SK-N-SH (cell line): ENCODE results near the gene CYP2S1. TPM values are rescaled to one million over a fixed set of nuclear protein-coding genes. Genes with fewer than 3 reads are reported as not detected.

Experiments used
- CTCF ChIA-PET: fragments of 300-600, 350-600 bp; formaldehyde crosslinking; extraction: SDS; loops from one replicate; lab custom pipeline; 2021; lab: Yijun Ruan, JAX
- POLR2A ChIA-PET: fragments of 350-600 bp; sonication (Branson Sonifier 250); formaldehyde crosslinking; extraction: SDS; loops from one replicate; lab custom pipeline; 2020; ENCODE audit warnings: antibody characterized with exemption, inconsistent platforms; lab: Yijun Ruan, JAX
- DNase-seq: peaks from one replicate; pipeline ENCODE4 v3.0.0; 2012
- H2AFZ ChIP-seq: fragments of 200-600 bp; sonication (generic); 2 replicates; pipeline ENCODE4 v1.8.1; 2016; ENCODE audit warnings: antibody characterized with exemption, mild to moderate bottlenecking, low read depth
- H3F3A ChIP-seq: fragments of 200-600 bp; sonication (generic); replicated peaks from 2 replicates; pipeline ENCODE3; 2016; ENCODE audit warnings: antibody characterized with exemption, mild to moderate bottlenecking; ENCODE audit not compliant: insufficient read depth
- H3K27ac ChIP-seq, 2 experiments: fragments of 200-500 bp in 1 of 2; fragments of 200-600 bp in 1 of 2; sonication (Bioruptor generic) in 1 of 2; sonication (generic), shearing (Covaris generic) in 1 of 2; 2 replicates each; pipeline versions ENCODE4 v1.5.1 to v1.6.1; 2014 to 2016; ENCODE audit warnings: low read depth in 2 of 2, inconsistent platforms in 1 of 2, low read length in 1 of 2, mild to moderate bottlenecking in 1 of 2, mixed read lengths in 1 of 2
- H3K27me3 ChIP-seq: fragments of 200-600 bp; sonication (generic), shearing (Covaris generic); 2 replicates; pipeline ENCODE4 v1.6.1; 2016; ENCODE audit warnings: mixed run types; ENCODE audit not compliant: insufficient read depth
- H3K36me3 ChIP-seq, 2 experiments: fragments of 200-500 bp in 1 of 2; fragments of 200-600 bp in 1 of 2; sonication (Bioruptor generic) in 1 of 2; sonication (generic) in 1 of 2; replicated peaks in 1 of 2; 2 replicates each; pipeline versions ENCODE3 to v1.5.1; 2014 to 2016; ENCODE audit warnings: low read length in 1 of 2, mild to moderate bottlenecking in 1 of 2; ENCODE audit not compliant: insufficient read depth in 2 of 2, control insufficient read depth in 1 of 2
- H3K4me1 ChIP-seq, 2 experiments: fragments of 200-500 bp in 1 of 2; fragments of 200-600 bp in 1 of 2; sonication (Bioruptor generic) in 1 of 2; sonication (generic), shearing (Covaris generic) in 1 of 2; 2 replicates each; pipeline versions ENCODE4 v1.5.1 to v1.6.1; 2014 to 2016; ENCODE audit warnings: low read depth in 1 of 2, low read length in 1 of 2, mixed run types in 1 of 2; ENCODE audit not compliant: insufficient read depth in 2 of 2, control insufficient read depth in 1 of 2
- H3K4me2 ChIP-seq: fragments of 200-600 bp; sonication (generic), shearing (Covaris generic); 2 replicates; pipeline ENCODE4 v1.6.1; 2017; ENCODE audit warnings: mixed run types
- H3K4me3 ChIP-seq, 2 experiments: fragments of 200-500 bp in 1 of 2; fragments of 200-600 bp in 1 of 2; sonication (Bioruptor generic) in 1 of 2; sonication (generic), shearing (Covaris generic) in 1 of 2; 2 replicates each; pipeline versions ENCODE4 v1.5.1 to v1.8.1; 2014 to 2016; ENCODE audit warnings: low read depth in 2 of 2, inconsistent platforms in 1 of 2, low read length in 1 of 2, mild to moderate bottlenecking in 1 of 2, mixed read lengths in 1 of 2, moderate library complexity in 1 of 2
- H3K79me2 ChIP-seq: fragments of 200-600 bp; sonication (generic); 2 replicates; pipeline ENCODE4 v1.8.1; 2017; ENCODE audit warnings: mild to moderate bottlenecking; ENCODE audit not compliant: insufficient read depth
- H3K9ac ChIP-seq: fragments of 200-600 bp; sonication (generic); 2 replicates; pipeline ENCODE4 v1.6.1; 2017; ENCODE audit warnings: mixed run types
- H3K9me2 ChIP-seq: fragments of 200-600 bp; sonication (generic); 2 replicates; pipeline ENCODE4 v1.6.1; 2017; ENCODE audit warnings: mixed run types
- H3K9me3 ChIP-seq: fragments of 200-600 bp; sonication (generic); 2 replicates; pipeline ENCODE4 v1.6.1; 2017; ENCODE audit warnings: mixed run types, mild to moderate bottlenecking, moderate library complexity
- H4K20me1 ChIP-seq: fragments of 200-600 bp; sonication (generic); 2 replicates; pipeline ENCODE4 v1.6.1; 2017; ENCODE audit warnings: mild to moderate bottlenecking, mixed run types; ENCODE audit not compliant: insufficient read depth
- CHD2 ChIP-seq: fragments of 150-350 bp; IDR thresholded peaks from 2 replicates; pipeline ENCODE4 v1.6.1; 2018; ENCODE audit warnings: low read length; ENCODE audit not compliant: partially characterized antibody
- CTCF ChIP-seq: fragments of 200-600 bp; sonication (generic); IDR thresholded peaks from 2 replicates; pipeline ENCODE4 v1.6.1; 2017; ENCODE audit warnings: antibody characterized with exemption, mild to moderate bottlenecking, moderate library complexity
- EP300 ChIP-seq, 2 experiments: IDR thresholded peaks; 2 replicates each; pipeline versions ENCODE4 v1.4.0 to v1.6.1; 2012; ENCODE audit warnings: borderline replicate concordance in 1 of 2, low read depth in 1 of 2, low read length in 1 of 2
- FOXM1 ChIP-seq: IDR thresholded peaks from 2 replicates; pipeline ENCODE4 v1.4.0; 2012; ENCODE audit warnings: low read depth, mild to moderate bottlenecking
- GABPA ChIP-seq: IDR thresholded peaks from 2 replicates; pipeline ENCODE4 v1.4.0; 2012; ENCODE audit warnings: low read depth, mild to moderate bottlenecking
- GATA2 ChIP-seq: sonication (generic); formaldehyde crosslinking; IDR thresholded peaks from 2 replicates; pipeline ENCODE4 v1.5.0; 2020; ENCODE audit warnings: mild to moderate bottlenecking, missing genetic modification reagents
- IRF3 ChIP-seq: fragments of 150-350 bp; IDR thresholded peaks from 2 replicates; pipeline ENCODE4 v1.6.1; 2016; ENCODE audit warnings: mild to moderate bottlenecking, low read depth, low read length
- JUND ChIP-seq: IDR thresholded peaks from 2 replicates; pipeline ENCODE4 v1.4.0; 2012
- MAX ChIP-seq: IDR thresholded peaks from 2 replicates; pipeline ENCODE4 v1.4.0; 2012; ENCODE audit warnings: low read depth
- NRF1 ChIP-seq: IDR thresholded peaks from 2 replicates; pipeline ENCODE4 v1.6.1; 2012; ENCODE audit warnings: low read depth, mild to moderate bottlenecking, low read length
- POLR2AphosphoS5 ChIP-seq: IDR thresholded peaks from 2 replicates; pipeline ENCODE4 v1.6.1; 2012; ENCODE audit warnings: low read depth, low read length
- RCOR1 ChIP-seq: fragments of 150-350 bp; IDR thresholded peaks from 2 replicates; pipeline ENCODE4 v1.6.1; 2017; ENCODE audit warnings: antibody characterized with exemption, low read length
- RXRA ChIP-seq: IDR thresholded peaks from 2 replicates; pipeline ENCODE4 v1.4.0; 2012; ENCODE audit warnings: low read depth, mild to moderate bottlenecking, borderline replicate concordance
- SMC3 ChIP-seq: IDR thresholded peaks from 2 replicates; pipeline ENCODE4 v1.6.1; 2012; ENCODE audit warnings: low read depth, low read length, improper control_type of control experiment
- TAF1 ChIP-seq: IDR thresholded peaks from 2 replicates; pipeline ENCODE4 v1.6.1; 2012; ENCODE audit warnings: low read depth, mild to moderate bottlenecking, low read length, moderate library complexity, borderline replicate concordance
- USF1 ChIP-seq: IDR thresholded peaks from 2 replicates; pipeline ENCODE4 v1.4.0; 2012; ENCODE audit warnings: low read depth, borderline replicate concordance
- USF2 ChIP-seq: fragments of 150-350 bp; IDR thresholded peaks from 2 replicates; pipeline ENCODE4 v1.6.1; 2017; ENCODE audit warnings: antibody characterized with exemption, low read length, low read depth, borderline replicate concordance
- ZBTB33 ChIP-seq: IDR thresholded peaks from 2 replicates; pipeline ENCODE4 v1.4.0; 2012; ENCODE audit warnings: low read depth, borderline replicate concordance
- WGBS: methylation state at CpG from one replicate; pipeline ENCODE4 v1.1.6; 2017; ENCODE audit warnings: low lambda C conversion rate; 5-methylcytosine and 5-hydroxymethylcytosine counted together
- polyA plus RNA-seq, 3 experiments: library from polyadenylated mRNA; depleted of rRNA; stranded (reverse); fragments of >200 nt; gene quantifications; 2 replicates each; pipeline ENCODE4 v1.2.3, GENCODE V29; 2012

Gene CYP2S1
- polyA plus RNA-seq, 1 of the 3 experiments (the other 2 are of a cell fraction): 0.67 TPM

GRCh38 chr19:41218615-41219507 is 25.8 kb downstream of the CYP2S1 start, which contains the start of gene AXL (continued):
- TF ChIP-seq JUND: no peak
- peak; percentile 83; the same call in 1 of the 2 replicates for TF ChIP-seq POLR2AphosphoS5
- 0 out of 2 replicates have a peak, but pooled peaks have one; percentile 13 for TF ChIP-seq RXRA
- peak; percentile 77 for TF ChIP-seq MAX
- TF ChIP-seq GATA2: no peak
- TF ChIP-seq NRF1: no peak
- no peak for TF ChIP-seq USF1
- peak; percentile 68; the same call in 1 of the 2 replicates for TF ChIP-seq TAF1
- no peak for TF ChIP-seq FOXM1

- H3K9me3 ChIP-seq: no peaks in the 10 kb centered on the region
- peak overlapping the region in 1 of 2 experiments; percentile 96; a peak in 3 of 4 replicates for H3K27ac ChIP-seq
- H2AFZ ChIP-seq: no peak overlapping the region
- DNase-seq: no peak
- ChIA-PET POLR2A (no interaction called here), CTCF (interaction anchor here (0.7 to 1.1 kb wide), 3 partner anchors 16 to 43 kb away, joined by 3 to 5 read pairs (median 3); no protein-coding TSS in a partner anchor)
- H3K4me1 ChIP-seq: peaks cover 0 to 13% of the 10 kb centered on the region in 2 experiments; a peak in 2 of 4 replicates
- TF ChIP-seq NRF1 (no peak), IRF3 (no peak), GABPA (no peak), EP300 (IDR thresholded peaks at IDR 0.05; ENCODE audit: borderline replicate concordance in 1 of 2, low read depth in 1 of 2, low read length in 1 of 2) (no peak), SMC3 (no peak), CTCF (no peak), MAX (no peak), ZBTB33 (no peak), USF2 (no peak), CHD2 (no peak), JUND (no peak), RCOR1 (no peak)
- peaks cover 40% of the 10 kb centered on the region for H3F3A ChIP-seq
- peaks cover 67% of the 10 kb centered on the region for H3K79me2 ChIP-seq
- H3K36me3 ChIP-seq: peaks cover 0 to 10% of the 10 kb centered on the region in 2 experiments
- 8% methylated on average over 16 of the region's 16 CpGs for WGBS
- peak overlapping the region; percentile 99 for H3K9ac ChIP-seq
- no peaks in the 10 kb centered on the region for H3K9me2 ChIP-seq
- peak overlapping the region; percentile 53 to 81 for H3K4me3 ChIP-seq
- peak overlapping the region; percentile 96 for H3K4me2 ChIP-seq
- no peaks in the 10 kb centered on the region for H3K27me3 ChIP-seq
- no peaks in the 10 kb centered on the region for H4K20me1 ChIP-seq
Measured at GRCh38 chr19:41219924-41220567, 27.0 kb downstream of the CYP2S1 start.
